B cell (primary cell): ENCODE results near the gene ASCL1. TPM values are rescaled to one million over a fixed set of nuclear protein-coding genes. Genes with fewer than 3 reads are reported as not detected.

Source experiments
- ATAC-seq: fragments of 200-7000 bp; cut with Tn5 transposase; one replicate; pipeline ENCODE4 v1.10.0; 2021; ENCODE audit warnings: low read depth, mild to moderate bottlenecking, moderate number of reproducible peaks, moderate library complexity
- CTCF ChIA-PET: fragments of 350-600 bp; sonication (Branson Sonifier 250); formaldehyde crosslinking; loops from one replicate; lab custom pipeline; 2021; ENCODE audit warnings: antibody characterized with exemption, inconsistent platforms; lab: Charles Lee
- POLR2A ChIA-PET: fragments of 350-600 bp; sonication (Branson Sonifier 250); formaldehyde crosslinking; loops from one replicate; lab custom pipeline; 2021; ENCODE audit warnings: antibody characterized with exemption; lab: Charles Lee
- DNase-seq: peaks from one replicate; pipeline ENCODE4 v3.0.0; 2013
- H2AFZ ChIP-seq: 2 replicates; pipeline ENCODE4 v1.6.1; 2012; ENCODE audit warnings: mild to moderate bottlenecking, low read depth, low read length; ENCODE audit not compliant: insufficient read depth, poor library complexity, severe bottlenecking
- H3K27ac ChIP-seq, 2 donors: 1 replicate in 1 of 2; 2 replicates in 1 of 2; pipeline ENCODE4 v1.5.1; 2012 to 2013; ENCODE audit warnings: low read length in 2 of 2, mild to moderate bottlenecking in 2 of 2, moderate library complexity in 1 of 2
- H3K27me3 ChIP-seq, 4 experiments: fragments of 200-600 bp in 1 of 4; sonication (generic) in 1 of 4; replicated peaks in 1 of 4; 1 replicate in 2 of 4; 2 replicates in 2 of 4; pipeline versions ENCODE4 v1.6.1 to v1.7.0; 2013 to 2016; ENCODE audit warnings: low read length in 3 of 4, mild to moderate bottlenecking in 2 of 4, mixed read lengths in 1 of 4, moderate library complexity in 1 of 4; ENCODE audit not compliant: insufficient read depth in 4 of 4, control insufficient read depth in 3 of 4; ENCODE audit errors: control extremely low read depth in 1 of 4
- H3K36me3 ChIP-seq, 2 experiments: replicated peaks in 1 of 2; 1 replicate in 1 of 2; 2 replicates in 1 of 2; pipeline versions ENCODE4 v1.6.1 to v1.7.1; 2013; ENCODE audit warnings: low read length in 1 of 2; ENCODE audit not compliant: insufficient read depth in 2 of 2, control insufficient read depth in 1 of 2; ENCODE audit errors: control extremely low read depth in 1 of 2, extremely low read depth in 1 of 2
- H3K4me1 ChIP-seq, 2 donors: fragments of 200-600 bp in 1 of 2; sonication (generic) in 1 of 2; 1 replicate in 1 of 2; 2 replicates in 1 of 2; pipeline versions ENCODE4 v1.5.1 to v1.6.1; 2013 to 2017; ENCODE audit warnings: low read length in 2 of 2; ENCODE audit not compliant: control insufficient read depth in 2 of 2, insufficient read depth in 2 of 2
- H3K4me2 ChIP-seq: replicated peaks from 2 replicates; pipeline ENCODE3; 2012; ENCODE audit warnings: mild to moderate bottlenecking, low read depth, low read length; ENCODE audit not compliant: poor library complexity, severe bottlenecking
- H3K4me3 ChIP-seq, 5 experiments: fragments of 200-600 bp in 1 of 5; sonication (generic) in 1 of 5; 1 replicate in 3 of 5; 2 replicates in 2 of 5; pipeline versions ENCODE4 v1.5.1 to v1.7.0; 2011 to 2016; ENCODE audit warnings: low read length in 4 of 5, mild to moderate bottlenecking in 4 of 5, low read depth in 2 of 5, control low read depth in 1 of 5, moderate library complexity in 1 of 5; ENCODE audit not compliant: insufficient read depth in 1 of 5; ENCODE audit errors: control extremely low read depth in 1 of 5, extremely low read depth in 1 of 5
- H3K79me2 ChIP-seq: fragments of 200-600 bp; sonication (generic); one replicate; pipeline ENCODE4 v1.6.0; 2016; ENCODE audit warnings: low read length; ENCODE audit not compliant: control insufficient read depth, insufficient read depth
- H3K9ac ChIP-seq: fragments of 200-600 bp; sonication (generic); 2 replicates; pipeline ENCODE4 v1.6.1; 2017; ENCODE audit warnings: mild to moderate bottlenecking, low read length, moderate library complexity
- H3K9me3 ChIP-seq, 3 donors: one replicate each; pipeline versions ENCODE4 v1.6.1 to v1.7.1; 2013; ENCODE audit warnings: low read length in 2 of 3; ENCODE audit not compliant: control insufficient read depth in 2 of 3, insufficient read depth in 1 of 3; ENCODE audit errors: control extremely low read depth in 1 of 3
- H4K20me1 ChIP-seq: 2 replicates; pipeline ENCODE4 v1.6.0; 2012; ENCODE audit warnings: mild to moderate bottlenecking, low read length; ENCODE audit not compliant: insufficient read depth, control insufficient read depth, poor library complexity, severe bottlenecking
- H3K27ac Mint-ChIP-seq: one replicate; pipeline ENCODE4 v1.8.0; 2021; ENCODE audit warnings: mixed read lengths
- H3K27me3 Mint-ChIP-seq: one replicate; pipeline ENCODE4 v1.8.0; 2021; ENCODE audit warnings: mixed read lengths
- H3K4me1 Mint-ChIP-seq: one replicate; pipeline ENCODE4 v1.8.0; 2021; ENCODE audit warnings: mixed read lengths
- H3K4me3 Mint-ChIP-seq: one replicate; pipeline ENCODE4 v1.8.0; 2021; ENCODE audit warnings: mixed read lengths
- H3K9me3 Mint-ChIP-seq: one replicate; pipeline ENCODE4 v1.8.0; 2022; ENCODE audit warnings: mixed read lengths; ENCODE audit not compliant: insufficient read depth
- CTCF ChIP-seq: fragments of 200-600 bp; IDR thresholded peaks from one replicate; pipeline ENCODE4 v1.8.0; 2022; ENCODE audit warnings: antibody characterized with exemption, mild to moderate bottlenecking
- EZH2 ChIP-seq: IDR thresholded peaks from 2 replicates; pipeline ENCODE4 v1.6.1; 2012; ENCODE audit warnings: borderline replicate concordance, low read depth, mild to moderate bottlenecking, moderate library complexity, low read length; ENCODE audit not compliant: insufficient read depth, poor library complexity, severe bottlenecking
- WGBS: methylation state at CpG from one replicate; pipeline ENCODE4 v1.1.5; 2013; ENCODE audit warnings: missing lambda C conversion rate; ENCODE audit not compliant: insufficient coverage; 5-methylcytosine and 5-hydroxymethylcytosine counted together
- intact Hi-C: fragments of 100-400 bp; cut with micrococcal nuclease; formaldehyde crosslinking; loops from one replicate; pipeline ENCODE4 v1.10.0; 2022
- polyA minus RNA-seq: library from RNA; depleted of rRNA, polyadenylated mRNA; stranded (reverse); fragments of >200 nt; gene quantifications from 2 replicates; pipeline ENCODE4 v1.2.3, GENCODE V29; 2012
- polyA plus RNA-seq: library from polyadenylated mRNA; depleted of rRNA; stranded (reverse); fragments of >200 nt; gene quantifications from 2 replicates; pipeline ENCODE4 v1.2.3, GENCODE V29; 2012
- total RNA-seq, 2 donors: library from RNA; stranded (reverse); fragments of 120-200 nt in 1 of 2; gene quantifications; 1 replicate in 1 of 2; 2 replicates in 1 of 2; pipeline versions ENCODE4 v1.2.3 to v1.2.4, GENCODE V29; 2013 to 2022

The ASCL1 gene
- total RNA-seq = not detected in 2 replicates
- total RNA-seq (2013) = not detected
- not detected in 2 replicates for polyA plus RNA-seq
- polyA minus RNA-seq = not detected in 2 replicates

GRCh38 chr12:102957339-102958050 lies at the start of gene ASCL1:
TSS of gene ASCL1 (plus strand) at chr12:102957674. CDS start at chr12:102958245, 571 bp downstream.
- H3K9ac ChIP-seq = peak within 1 kb of the TSS; percentile 58
- H3K4me1 ChIP-seq = peaks cover 36 to 50% of the 10 kb centered on the region in 2 donors
- no peak within 1 kb of the TSS for H3K27ac ChIP-seq
- Mint-ChIP-seq H3K9me3 (no peaks in the 10 kb centered on the region), H3K27me3 (peaks cover 82% of the 10 kb centered on the region), H3K27ac (peak within 1 kb of the TSS; percentile 46), H3K4me1 (peaks cover 35% of the 10 kb centered on the region), H3K4me3 (peak within 1 kb of the TSS; percentile 86)
- DNase-seq (peak; percentile 76), ATAC-seq (peak; percentile 69)
- ChIA-PET POLR2A (no interaction called here), CTCF (interaction anchor here (0.7 to 0.9 kb wide), 3 partner anchors 9 to 538 kb away, joined by 3 read pairs; no protein-coding TSS in a partner anchor)
- no peaks in the 10 kb centered on the region for H4K20me1 ChIP-seq
- TF ChIP-seq CTCF (no peak), EZH2 (no peak)
- peak within 1 kb of the TSS; percentile 91 for H3K4me2 ChIP-seq
- H3K79me2 ChIP-seq = no peaks in the 10 kb centered on the region
- intact Hi-C loops = loop anchor here (10.0 kb wide), 1 partner anchor 347 kb away; no protein-coding TSS in a partner anchor
- WGBS = 6% methylated on average over 25 of the region's 52 CpGs
- H3K9me3 ChIP-seq = peaks cover 0 to 28% (median 1%) of the 10 kb centered on the region in 3 donors
- H3K27me3 ChIP-seq = peaks cover 1 to 90% (median 71%) of the 10 kb centered on the region in 4 experiments
- no peaks in the 10 kb centered on the region for H3K36me3 ChIP-seq
- H3K4me3 ChIP-seq = peak within 1 kb of the TSS in 4 of 5 experiments; percentile 21 to 70 (median 50)
- H2AFZ ChIP-seq = peak within 1 kb of the TSS; percentile 69

GRCh38 chr12:102907918-102908317 lies 49.6 kb upstream of the ASCL1 start:
- ChIA-PET POLR2A (no interaction called here), CTCF (no interaction called here)
- intact Hi-C loops = no loop called here
- Histone ChIP-seq H3K4me3 (no peak overlapping the region), H3K4me2 (no peak overlapping the region), H3K27me3 (peaks cover 0 to 3% (median 0%) of the 10 kb centered on the region in 4 experiments), H2AFZ (no peak overlapping the region), H4K20me1 (no peaks in the 10 kb centered on the region), H3K36me3 (no peaks in the 10 kb centered on the region), H3K9me3 (no peaks in the 10 kb centered on the region), H3K9ac (no peak overlapping the region), H3K27ac (no peak overlapping the region), H3K4me1 (no peaks in the 10 kb centered on the region), H3K79me2 (no peaks in the 10 kb centered on the region)
- H3K9me3 Mint-ChIP-seq = no peaks in the 10 kb centered on the region
- ATAC-seq (no peak), DNase-seq (no peak)
- no peak overlapping the region for H3K27ac Mint-ChIP-seq
- H3K27me3 Mint-ChIP-seq = peaks cover 13% of the 10 kb centered on the region
- WGBS = no CpG with 5 or more reads among the region's 4 CpGs
- H3K4me3 Mint-ChIP-seq = no peak overlapping the region
- no peaks in the 10 kb centered on the region for H3K4me1 Mint-ChIP-seq
- no peak for TF ChIP-seq EZH2
- TF ChIP-seq CTCF = no peak
